NT2/D1 (cell line): ENCODE data around the gene EXOC3L4.

ENCODE experiments used
- SUZ12 ChIP-seq: IDR thresholded peaks from 2 replicates; pipeline ENCODE4 v1.6.1; 2011; ENCODE audit not compliant: insufficient read length, insufficient read depth; ENCODE audit errors: extremely low read depth
- YY1 ChIP-seq: IDR thresholded peaks from 2 replicates; pipeline ENCODE4 v1.6.1; 2011; ENCODE audit not compliant: insufficient read length, insufficient read depth
- ZNF274 ChIP-seq: IDR thresholded peaks from 2 replicates; pipeline ENCODE4 v1.6.1; 2011; ENCODE audit warnings: mild to moderate bottlenecking, low read depth, low read length

DNA sequence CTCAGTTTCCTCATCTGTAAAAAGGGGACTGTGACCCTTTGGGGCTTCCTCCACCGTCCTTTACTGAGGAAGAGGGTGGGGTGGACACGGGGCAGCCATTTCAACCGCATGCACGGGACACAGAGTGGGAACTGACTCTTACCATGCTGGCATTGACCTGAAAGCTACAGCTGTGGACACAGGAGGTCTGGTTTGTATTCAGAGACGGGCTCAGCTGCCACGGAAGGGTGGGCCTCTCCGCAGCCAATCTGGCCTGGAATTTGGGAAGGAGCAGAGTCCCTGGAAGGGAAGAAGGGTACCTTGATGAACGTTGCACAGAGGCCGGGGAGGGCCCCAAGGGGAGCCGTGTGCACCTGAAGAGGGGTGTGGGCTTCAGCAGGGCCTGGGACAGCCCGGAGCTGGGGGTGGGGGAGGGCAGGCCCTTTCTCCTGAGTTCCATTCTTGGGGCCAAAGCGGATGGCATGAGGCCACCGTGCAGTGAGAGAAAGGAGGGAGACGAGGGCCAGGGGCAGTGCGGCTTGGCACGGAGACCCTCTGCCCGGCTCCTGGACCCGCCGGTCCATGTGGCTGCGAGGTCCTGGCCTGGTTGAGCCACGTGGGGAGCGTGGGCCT lies 43.3 kb downstream of the EXOC3L4 start:
- TF ChIP-seq ZNF274 = no peak
- no peak for TF ChIP-seq YY1
- TF ChIP-seq SUZ12 = no peak
